ENCODE results near the gene TFAP2A. TPM values are rescaled to one million over a fixed set of nuclear protein-coding genes. Genes with fewer than 3 reads are reported as not detected.

TFAP2A gene
- total RNA-seq, 3 donors from 2014 or later: 0.11 TPM; not detected in 2

- DNase-seq (peak; percentile 22), ATAC-seq (peak; percentile 75 to 77)
- Mint-ChIP-seq H3K36me3 (ENCODE audit: insufficient read depth) (no peaks in the 10 kb centered on the region), H3K27me3 (ENCODE audit: low read depth) (peaks cover 91% of the 10 kb centered on the region), H3K9me3 (peaks cover 22% of the 10 kb centered on the region), H3K4me3 (peak overlapping the region; percentile 86), H3K4me1 (ENCODE audit: low read depth) (peaks cover 32% of the 10 kb centered on the region)
Observed at GRCh38 chr6:10411971-10412460, 2.9 kb downstream of the TFAP2A start.

GRCh38 chr6:10411131-10411970 lies 3.5 kb downstream of the TFAP2A start:
- peaks cover 91% of the 10 kb centered on the region for H3K27me3 Mint-ChIP-seq (ENCODE audit: low read depth)
- no peaks in the 10 kb centered on the region for H3K36me3 Mint-ChIP-seq (ENCODE audit: insufficient read depth)
- H3K4me1 Mint-ChIP-seq (ENCODE audit: low read depth): peaks cover 29% of the 10 kb centered on the region
- peaks cover 26% of the 10 kb centered on the region for H3K9me3 Mint-ChIP-seq
- peak; percentile 7 to 16 for ATAC-seq
- DNase-seq: no peak
- H3K4me3 Mint-ChIP-seq: peak overlapping the region; percentile 86

GRCh38 chr6:10410207-10411050 lies 4.4 kb downstream of the TFAP2A start:
- Mint-ChIP-seq H3K9me3 (peaks cover 35% of the 10 kb centered on the region), H3K4me3 (peak overlapping the region; percentile 58), H3K36me3 (ENCODE audit: insufficient read depth) (no peaks in the 10 kb centered on the region), H3K4me1 (ENCODE audit: low read depth) (peaks cover 29% of the 10 kb centered on the region), H3K27me3 (ENCODE audit: low read depth) (peaks cover 87% of the 10 kb centered on the region)
- ATAC-seq: no peak
- DNase-seq: no peak

- no peaks in the 10 kb centered on the region for H3K36me3 Mint-ChIP-seq (ENCODE audit: insufficient read depth)
- peaks cover 27% of the 10 kb centered on the region for H3K4me1 Mint-ChIP-seq (ENCODE audit: low read depth)
- ATAC-seq: no peak
- DNase-seq: no peak
- H3K27me3 Mint-ChIP-seq (ENCODE audit: low read depth): peaks cover 80% of the 10 kb centered on the region
- peaks cover 36% of the 10 kb centered on the region for H3K9me3 Mint-ChIP-seq
- no peak overlapping the region for H3K4me3 Mint-ChIP-seq
Observed at GRCh38 chr6:10409731-10410206, 5.1 kb downstream of the TFAP2A start.

GRCh38 chr6:10409233-10409721 lies 5.6 kb downstream of the TFAP2A start:
- H3K4me1 Mint-ChIP-seq (ENCODE audit: low read depth): peaks cover 25% of the 10 kb centered on the region

GRCh38 chr6:10408457-10408856 lies 6.4 kb downstream of the TFAP2A start:
- DNase-seq (no peak), ATAC-seq (no peak)
- Mint-ChIP-seq H3K4me1 (ENCODE audit: low read depth) (peaks cover 23% of the 10 kb centered on the region), H3K36me3 (ENCODE audit: insufficient read depth) (no peaks in the 10 kb centered on the region), H3K27me3 (ENCODE audit: low read depth) (peaks cover 67% of the 10 kb centered on the region), H3K4me3 (no peak overlapping the region), H3K9me3 (peaks cover 36% of the 10 kb centered on the region)

More at GRCh38 chr6:10409233-10409721, 5.6 kb downstream of the TFAP2A start:
- DNase-seq (no peak), ATAC-seq (no peak)
- H3K9me3 Mint-ChIP-seq: peaks cover 36% of the 10 kb centered on the region
- no peaks in the 10 kb centered on the region for H3K36me3 Mint-ChIP-seq (ENCODE audit: insufficient read depth)
- no peak overlapping the region for H3K4me3 Mint-ChIP-seq
- peaks cover 75% of the 10 kb centered on the region for H3K27me3 Mint-ChIP-seq (ENCODE audit: low read depth)

- no peak for DNase-seq
- Mint-ChIP-seq H3K27me3 (ENCODE audit: low read depth) (peaks cover 65% of the 10 kb centered on the region), H3K4me1 (ENCODE audit: low read depth) (peaks cover 22% of the 10 kb centered on the region), H3K36me3 (ENCODE audit: insufficient read depth) (no peaks in the 10 kb centered on the region), H3K9me3 (peaks cover 36% of the 10 kb centered on the region), H3K4me3 (no peak overlapping the region)
- ATAC-seq: no peak
Observed at GRCh38 chr6:10407674-10408054, 7.2 kb downstream of the TFAP2A start.

GRCh38 chr6:10407018-10407673 lies 7.7 kb downstream of the TFAP2A start:
- H3K4me3 Mint-ChIP-seq: no peak overlapping the region

GRCh38 chr6:10406556-10406955 lies 8.3 kb downstream of the TFAP2A start:
- no peak overlapping the region for H3K4me3 Mint-ChIP-seq
- peaks cover 15% of the 10 kb centered on the region for H3K4me1 Mint-ChIP-seq (ENCODE audit: low read depth)

More at GRCh38 chr6:10407018-10407673, 7.7 kb downstream of the TFAP2A start:
- peaks cover 21% of the 10 kb centered on the region for H3K4me1 Mint-ChIP-seq (ENCODE audit: low read depth)
- peaks cover 36% of the 10 kb centered on the region for H3K9me3 Mint-ChIP-seq
- no peak for DNase-seq
- peaks cover 68% of the 10 kb centered on the region for H3K27me3 Mint-ChIP-seq (ENCODE audit: low read depth)
- H3K36me3 Mint-ChIP-seq (ENCODE audit: insufficient read depth): no peaks in the 10 kb centered on the region
- no peak for ATAC-seq

GRCh38 chr6:10405513-10405900 lies 9.4 kb downstream of the TFAP2A start:
- Mint-ChIP-seq H3K9me3 (peaks cover 31% of the 10 kb centered on the region), H3K4me3 (no peak overlapping the region), H3K27me3 (ENCODE audit: low read depth) (peaks cover 69% of the 10 kb centered on the region), H3K36me3 (ENCODE audit: insufficient read depth) (no peaks in the 10 kb centered on the region), H3K4me1 (ENCODE audit: low read depth) (peaks cover 10% of the 10 kb centered on the region)
- ATAC-seq (no peak), DNase-seq (no peak)

More at GRCh38 chr6:10406556-10406955, 8.3 kb downstream of the TFAP2A start:
- H3K36me3 Mint-ChIP-seq (ENCODE audit: insufficient read depth): no peaks in the 10 kb centered on the region
- DNase-seq: no peak
- H3K27me3 Mint-ChIP-seq (ENCODE audit: low read depth): peaks cover 68% of the 10 kb centered on the region
- H3K9me3 Mint-ChIP-seq: peaks cover 36% of the 10 kb centered on the region
- no peak for ATAC-seq

- Mint-ChIP-seq H3K36me3 (ENCODE audit: insufficient read depth) (no peaks in the 10 kb centered on the region), H3K27me3 (ENCODE audit: low read depth) (peaks cover 69% of the 10 kb centered on the region), H3K9me3 (peaks cover 26% of the 10 kb centered on the region), H3K4me1 (ENCODE audit: low read depth) (peaks cover 10% of the 10 kb centered on the region), H3K4me3 (peak overlapping the region; percentile 74)
- no peak for ATAC-seq
- no peak for DNase-seq
Observed at GRCh38 chr6:10404799-10405512, 9.9 kb downstream of the TFAP2A start.

GRCh38 chr6:10404107-10404798 lies 10.6 kb downstream of the TFAP2A start:
- H3K4me1 Mint-ChIP-seq (ENCODE audit: low read depth): peaks cover 10% of the 10 kb centered on the region
- peaks cover 68% of the 10 kb centered on the region for H3K27me3 Mint-ChIP-seq (ENCODE audit: low read depth)
- peak overlapping the region; percentile 74 for H3K4me3 Mint-ChIP-seq
- no peaks in the 10 kb centered on the region for H3K36me3 Mint-ChIP-seq (ENCODE audit: insufficient read depth)
- H3K9me3 Mint-ChIP-seq: peaks cover 22% of the 10 kb centered on the region
- peak; percentile 94 to 95 for ATAC-seq
- DNase-seq: peak; percentile 67
